GM21381 (cell line): Measurements from ENCODE around the gene MPST.

Experiments used
- ATAC-seq: cut with Tn5 transposase; IDR thresholded peaks from one replicate; pipeline ENCODE4 v1.9.1; 2021; ENCODE audit warnings: mild to moderate bottlenecking, moderate library complexity; ENCODE audit not compliant: unreplicated experiment

MPST gene

DNA sequence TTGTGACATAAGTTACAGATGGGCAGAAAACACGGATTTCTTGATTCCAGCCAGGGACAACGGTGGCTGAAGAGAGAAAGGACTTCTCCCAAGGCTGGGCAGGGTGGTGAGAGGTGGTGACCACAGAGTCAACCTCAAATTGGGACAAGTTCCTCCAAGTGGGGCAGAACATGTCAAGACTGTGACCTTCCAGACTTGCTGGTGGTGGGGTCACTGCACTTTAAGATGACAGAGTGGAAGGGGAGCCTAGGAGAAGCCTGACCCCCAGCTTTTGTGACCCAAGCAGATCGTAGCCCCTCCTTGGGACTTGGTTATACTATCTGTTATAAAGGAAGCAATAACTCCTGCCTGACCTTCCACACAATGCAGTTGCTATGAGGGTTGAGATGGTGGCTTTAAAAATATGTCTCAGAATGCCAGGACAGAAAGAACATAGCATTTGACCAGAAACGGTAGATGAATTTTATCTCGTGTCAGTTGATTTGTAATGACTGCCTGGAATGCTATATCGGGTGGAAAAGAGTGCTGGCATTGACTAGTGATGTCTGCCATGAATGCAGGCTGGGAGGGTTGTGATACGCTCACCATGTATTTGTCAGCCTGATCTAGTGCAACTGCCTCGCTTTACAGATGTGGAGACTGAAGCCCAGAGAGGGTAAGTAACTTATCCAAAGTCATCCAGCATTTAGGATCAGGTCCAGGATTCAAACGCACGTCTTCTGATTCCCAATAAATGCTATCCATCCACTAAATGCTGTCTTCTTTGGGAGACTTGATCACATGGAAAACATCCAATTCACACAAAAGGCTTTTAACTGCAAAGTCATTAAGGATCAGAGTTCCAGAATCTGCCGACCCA lies 18.6 kb upstream of the MPST start:
- no peak for ATAC-seq

DNA sequence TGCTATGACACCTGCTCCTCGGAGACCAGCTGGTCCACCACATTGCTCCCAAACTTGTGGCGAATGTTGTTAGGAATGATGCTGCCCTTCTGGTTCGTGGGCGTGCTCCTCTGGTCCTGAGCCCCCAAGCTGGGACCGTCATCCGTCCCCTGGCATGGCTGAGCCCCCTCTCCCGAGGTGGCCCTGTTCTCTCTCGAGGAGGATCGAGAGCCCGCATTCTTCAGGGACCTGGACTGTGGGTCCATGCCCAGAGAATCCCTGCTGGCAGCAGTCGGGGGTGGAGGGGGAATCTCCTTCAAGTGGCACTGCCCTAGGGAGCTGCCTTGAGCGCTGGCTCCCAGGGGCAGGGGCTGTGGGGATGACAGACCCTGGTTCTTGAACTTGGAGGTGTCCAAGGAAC lies 17.7 kb upstream of the MPST start:
- ATAC-seq, result no peak

- no peak for ATAC-seq
Measured at GRCh38 chr22:37002633-37003032, 16.9 kb upstream of the MPST start.

DNA sequence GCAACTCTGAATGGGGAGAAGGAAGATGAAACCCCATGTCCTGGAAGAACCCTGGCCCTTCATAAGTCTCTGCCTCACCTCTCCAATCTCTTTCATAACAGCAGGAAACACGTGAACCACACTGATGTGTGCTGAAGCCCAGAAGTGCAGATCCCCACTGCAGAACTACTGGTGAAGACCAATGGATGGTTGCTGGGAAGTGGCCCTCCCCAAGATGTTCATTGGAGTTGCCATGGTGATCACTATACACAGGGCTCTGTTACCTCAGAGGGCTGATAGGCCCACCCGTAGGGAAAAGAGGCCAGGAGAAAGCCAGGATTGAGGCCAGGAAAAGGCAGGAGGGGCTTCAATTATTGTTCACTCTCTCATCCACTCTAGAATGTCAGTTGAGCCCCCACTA lies 11.9 kb upstream of the MPST start:
- no peak for ATAC-seq

GRCh38 chr22:37008365-37008764 lies 11.2 kb upstream of the MPST start:
- no peak for ATAC-seq

DNA sequence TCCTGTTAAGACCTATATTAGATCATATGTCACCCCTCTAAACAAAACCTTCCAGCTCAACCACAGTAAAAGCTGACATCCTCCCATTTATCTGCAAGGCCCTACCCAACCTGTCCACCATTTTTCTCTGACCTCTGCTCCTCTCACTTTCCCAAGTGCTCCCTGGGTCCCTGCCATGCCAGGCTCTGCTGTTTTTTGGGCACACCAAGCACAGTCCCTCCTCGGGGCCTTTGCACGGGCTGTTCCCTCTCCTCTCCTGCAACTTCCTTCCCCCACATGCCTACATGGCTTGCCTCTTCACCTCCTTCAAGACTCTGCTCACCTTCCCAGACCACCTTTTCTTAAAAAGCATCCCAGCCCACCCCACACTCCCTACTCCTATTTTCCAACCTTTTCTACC lies 10.1 kb upstream of the MPST start:
- ATAC-seq, result no peak

GRCh38 chr22:37010174-37010573 lies 9.4 kb upstream of the MPST start:
- no peak for ATAC-seq

DNA sequence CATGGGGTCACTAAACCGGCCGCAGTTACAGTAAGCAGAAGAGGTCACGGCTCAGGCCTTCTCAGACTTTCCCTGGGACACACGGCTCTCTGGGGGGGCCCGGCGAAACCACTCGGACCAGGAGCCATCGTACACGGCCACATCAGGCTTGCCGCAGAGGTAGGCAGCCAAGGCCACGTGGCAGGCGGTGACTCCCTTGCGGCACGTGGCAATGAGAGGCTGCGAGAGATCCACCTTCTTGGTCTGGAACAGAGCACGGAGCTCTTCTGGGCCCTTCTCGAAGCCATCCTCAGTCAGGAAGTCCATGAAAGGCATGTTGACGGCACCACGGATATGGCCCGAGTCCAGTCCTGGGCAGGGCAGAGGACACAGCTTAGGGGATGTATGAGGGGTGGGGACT lies 8.6 kb upstream of the MPST start:
- no peak for ATAC-seq

DNA sequence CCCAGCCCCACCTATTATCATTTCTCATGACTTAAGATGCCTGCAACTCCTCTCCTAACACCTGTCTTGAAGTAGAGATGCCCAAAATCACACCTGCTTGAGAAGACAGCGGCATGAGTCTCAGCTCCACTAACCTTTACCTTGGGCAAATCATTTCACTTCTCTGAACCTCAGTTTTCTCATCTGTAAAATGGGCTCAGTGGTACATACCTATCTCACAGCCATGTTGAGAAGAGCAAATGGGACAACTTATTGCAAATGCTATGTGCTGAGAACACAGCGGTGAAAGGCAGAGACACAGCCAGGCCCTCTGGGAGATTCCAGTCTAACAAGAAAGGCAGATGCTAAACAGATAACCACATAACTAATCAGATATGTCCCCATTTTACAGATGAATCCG lies 8.1 kb upstream of the MPST start:
- ATAC-seq, result no peak

DNA sequence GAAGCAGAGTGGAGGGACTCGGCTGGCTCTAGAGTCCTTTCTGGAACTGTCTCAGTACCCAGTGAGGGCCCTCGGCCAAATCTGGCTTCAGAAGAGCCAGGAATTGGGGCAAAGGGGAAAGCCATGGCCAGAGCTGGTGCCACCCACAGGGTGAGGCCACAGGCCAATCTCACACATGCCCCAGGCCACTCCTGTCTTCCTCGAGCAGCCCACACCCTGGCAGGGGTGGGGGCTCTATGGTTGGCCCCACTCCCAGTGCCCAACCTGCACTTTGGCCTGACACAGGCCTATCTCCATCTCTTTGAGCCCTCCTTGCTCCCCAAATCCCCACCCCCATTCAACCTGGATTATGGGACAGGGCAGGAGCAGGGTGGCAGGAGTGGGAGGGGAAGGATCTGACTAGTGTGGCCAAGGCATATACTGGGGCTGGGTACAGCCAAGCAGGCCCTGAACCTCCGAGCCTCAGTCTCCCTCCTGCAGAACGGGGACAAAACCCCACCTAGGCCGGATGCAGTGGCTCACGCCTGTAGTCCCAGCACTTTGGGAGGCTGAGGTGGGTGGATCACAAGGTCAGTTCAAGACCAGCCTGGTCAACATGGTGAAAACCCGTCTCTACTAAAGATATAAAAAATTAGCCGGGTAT lies 7.2 kb upstream of the MPST start:
- ATAC-seq, result no peak

- no peak for ATAC-seq
Measured at GRCh38 chr22:37012956-37013355, 6.6 kb upstream of the MPST start.

DNA sequence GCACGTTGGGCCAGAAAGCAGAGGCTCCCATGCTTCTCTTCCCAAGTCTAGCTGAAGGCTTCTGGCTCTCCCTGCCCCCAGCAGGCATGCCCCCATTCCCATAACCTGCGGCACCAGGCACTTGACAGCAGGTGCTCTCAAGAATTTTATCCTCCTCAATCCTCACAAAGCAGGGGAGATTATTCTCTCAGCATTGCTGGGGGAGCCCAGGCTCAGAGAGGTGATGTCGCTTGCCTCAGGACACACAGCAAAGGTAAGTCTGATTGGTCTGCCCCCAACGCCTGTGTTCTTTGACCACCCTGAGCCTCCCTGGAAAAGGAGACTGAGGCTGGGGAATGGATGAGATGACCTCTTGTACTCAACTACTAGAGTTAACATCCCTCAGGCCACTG lies 5.1 kb upstream of the MPST start:
- no peak for ATAC-seq

GRCh38 chr22:37014835-37015586 lies 4.5 kb upstream of the MPST start:
- no peak for ATAC-seq

- ATAC-seq, result no peak
Measured at GRCh38 chr22:37015587-37015878, 4.0 kb upstream of the MPST start.

GRCh38 chr22:37016134-37016910 lies 3.2 kb upstream of the MPST start:
- no peak for ATAC-seq

GRCh38 chr22:37017356-37017755 lies 2.2 kb upstream of the MPST start:
- ATAC-seq, result no peak

DNA sequence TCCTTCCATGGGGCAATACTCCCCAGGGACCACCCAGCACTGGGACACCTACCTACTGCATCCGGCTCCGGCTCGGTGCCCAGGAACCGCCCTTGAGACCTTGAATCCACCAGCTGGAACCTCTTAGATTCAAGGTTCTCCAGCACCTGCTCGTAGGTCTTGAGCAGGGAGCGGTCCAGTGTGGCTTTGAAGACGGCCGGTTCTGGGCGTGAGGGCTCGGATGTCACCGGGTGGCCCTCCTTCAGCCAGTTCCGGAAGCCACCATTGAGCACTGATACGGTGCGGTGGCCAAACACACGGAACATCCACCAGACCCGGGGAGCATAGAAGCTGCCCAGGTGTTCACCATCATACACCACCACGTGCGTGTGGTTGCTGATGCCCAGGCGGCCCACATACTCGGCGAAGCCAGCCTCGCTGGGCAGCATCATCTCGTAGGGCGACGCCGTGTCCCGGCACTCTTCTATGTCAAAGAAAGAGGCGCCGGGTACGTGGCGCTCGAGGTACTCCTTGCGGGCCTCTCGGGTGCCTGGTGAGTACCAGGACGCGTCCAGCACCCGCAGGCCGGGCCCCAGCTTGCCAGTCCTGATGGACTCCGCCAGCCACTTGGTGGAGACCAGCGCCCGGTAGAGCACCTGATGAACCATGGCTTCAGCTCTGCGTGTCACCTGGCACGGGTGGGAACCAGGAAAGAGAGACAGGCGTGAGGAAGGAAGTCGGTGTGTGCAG lies 1.3 kb upstream of the MPST start:
- no peak for ATAC-seq

- ATAC-seq, result peak; percentile 30
Measured at GRCh38 chr22:37018815-37019308, 680 bp upstream of the MPST start.

DNA sequence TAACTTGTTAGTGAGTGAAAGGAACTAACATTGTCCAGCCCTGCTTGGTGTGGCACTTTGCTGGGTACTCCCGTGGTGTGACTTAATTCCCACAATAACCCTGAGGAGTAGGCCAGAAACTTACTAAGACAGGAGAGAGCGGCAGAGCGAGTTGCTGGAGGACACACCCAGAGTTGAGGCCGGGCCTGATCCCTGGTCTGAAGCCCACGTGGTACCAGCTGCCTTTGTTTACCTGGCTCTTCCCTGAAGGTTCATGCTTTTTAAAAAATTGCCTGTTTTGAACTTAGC lies 594 bp downstream of the MPST start:
- no peak for ATAC-seq

- no peak for ATAC-seq
Measured at GRCh38 chr22:37021041-37021440, 1.5 kb downstream of the MPST start.
